PFSK-1 (cell line): ENCODE measurements around the gene GPBAR1.

ENCODE experiments used
- FOXP2 ChIP-seq: optimal IDR thresholded peaks from 2 replicates; pipeline ENCODE3; 2011; ENCODE audit warnings: borderline replicate concordance, control low read depth, inconsistent platforms; ENCODE audit not compliant: insufficient read depth; ENCODE audit errors: extremely low read length, extremely low read depth
- POLR2AphosphoS5 ChIP-seq: IDR thresholded peaks from 2 replicates; pipeline ENCODE4 v1.6.1; 2012; ENCODE audit warnings: low read depth, mild to moderate bottlenecking, control low read depth, low read length, moderate library complexity
- REST ChIP-seq, 2 experiments: IDR thresholded peaks; 2 replicates each; pipeline versions ENCODE4 v1.6.1 to v1.8.0; 2011 to 2012; ENCODE audit warnings: low read depth in 2 of 2, low read length in 2 of 2, control low read depth in 1 of 2, inconsistent platforms in 1 of 2, mild to moderate bottlenecking in 1 of 2, moderate library complexity in 1 of 2; ENCODE audit not compliant: insufficient read depth in 1 of 2
- SIN3A ChIP-seq: IDR thresholded peaks from 2 replicates; pipeline ENCODE4 v1.6.1; 2012; ENCODE audit warnings: mild to moderate bottlenecking, low read length, moderate library complexity, borderline replicate concordance; ENCODE audit not compliant: insufficient read depth
- TAF1 ChIP-seq: IDR thresholded peaks from 2 replicates; pipeline ENCODE4 v1.6.1; 2012; ENCODE audit warnings: low read length, control low read depth, borderline replicate concordance; ENCODE audit not compliant: insufficient read depth

- TF ChIP-seq POLR2AphosphoS5 (no peak), FOXP2 (no peak), REST (IDR thresholded peaks at IDR 0.05; ENCODE audit: insufficient read depth in 1 of 2, low read depth in 2 of 2, low read length in 2 of 2) (no peak), SIN3A (no peak), TAF1 (no peak)
These were observed 649 bp upstream of the GPBAR1 start for GRCh38 chr2:218260166-218260565.
